H9 (cell line): ENCODE measurements around the gene KIF1A. TPM values are rescaled to one million over a fixed set of nuclear protein-coding genes. Genes with fewer than 3 reads are reported as not detected.

ENCODE experiments used
- DNase-seq: peaks from one replicate; pipeline ENCODE4 v3.0.0-alpha.2; 2017
- H2AFZ ChIP-seq: one replicate; pipeline ENCODE4 v1.6.1; 2013; ENCODE audit warnings: mild to moderate bottlenecking, low read length, control low read depth, moderate library complexity
- H2AK5ac ChIP-seq: 2 replicates; pipeline ENCODE4 v1.6.1; 2013; ENCODE audit warnings: low read length, control low read depth, mixed read lengths; ENCODE audit not compliant: insufficient read length
- H2BK120ac ChIP-seq: one replicate; pipeline ENCODE4 v1.6.1; 2013; ENCODE audit warnings: low read depth, mild to moderate bottlenecking, low read length, control low read depth, inconsistent platforms; ENCODE audit not compliant: poor library complexity, severe bottlenecking
- H2BK12ac ChIP-seq: 2 replicates; pipeline ENCODE4 v1.6.1; 2013; ENCODE audit warnings: low read length, control low read depth, mixed read lengths, low read depth; ENCODE audit not compliant: insufficient read length
- H2BK15ac ChIP-seq: 2 replicates; pipeline ENCODE4 v1.6.1; 2013; ENCODE audit warnings: low read depth, low read length, control low read depth
- H2BK20ac ChIP-seq: one replicate; pipeline ENCODE4 v1.6.1; 2013; ENCODE audit warnings: low read depth, mild to moderate bottlenecking, low read length, control low read depth, inconsistent platforms; ENCODE audit not compliant: poor library complexity, severe bottlenecking
- H2BK5ac ChIP-seq: 2 replicates; pipeline ENCODE4 v1.6.1; 2013; ENCODE audit warnings: low read length, control low read depth, mixed read lengths; ENCODE audit not compliant: insufficient read length
- H3K14ac ChIP-seq: 2 replicates; pipeline ENCODE4 v1.6.1; 2013; ENCODE audit warnings: low read length, control low read depth; ENCODE audit not compliant: insufficient read depth
- H3K18ac ChIP-seq: 2 replicates; pipeline ENCODE4 v1.6.1; 2013; ENCODE audit warnings: low read depth, mild to moderate bottlenecking, mixed read lengths, low read length, control low read depth; ENCODE audit not compliant: insufficient read length
- H3K23ac ChIP-seq: 2 replicates; pipeline ENCODE4 v1.6.1; 2013; ENCODE audit warnings: low read length, control low read depth, mixed read lengths, low read depth; ENCODE audit not compliant: insufficient read length
- H3K23me2 ChIP-seq: 2 replicates; pipeline ENCODE4 v1.6.1; 2013; ENCODE audit warnings: low read depth, mild to moderate bottlenecking, mixed read lengths, low read length, control low read depth; ENCODE audit not compliant: insufficient read length, poor library complexity, severe bottlenecking
- H3K27ac ChIP-seq: 2 replicates; pipeline ENCODE4 v1.5.1; 2013; ENCODE audit warnings: low read length, control low read depth, mixed read lengths, low read depth; ENCODE audit not compliant: insufficient read length
- H3K27me3 ChIP-seq: 2 replicates; pipeline ENCODE4 v1.6.1; 2013; ENCODE audit warnings: low read length, control low read depth, inconsistent platforms; ENCODE audit not compliant: insufficient read depth
- H3K4ac ChIP-seq: 2 replicates; pipeline ENCODE4 v1.6.1; 2013; ENCODE audit warnings: low read depth, mild to moderate bottlenecking, control low read depth, inconsistent platforms, low read length, moderate library complexity
- H3K4me1 ChIP-seq: 2 replicates; pipeline ENCODE4 v1.6.1; 2013; ENCODE audit warnings: low read length, control low read depth, inconsistent platforms; ENCODE audit not compliant: insufficient read depth
- H3K4me2 ChIP-seq: 2 replicates; pipeline ENCODE4 v1.6.1; 2013; ENCODE audit warnings: low read length, control low read depth, mixed read lengths; ENCODE audit not compliant: insufficient read length, insufficient read depth
- H3K56ac ChIP-seq: 2 replicates; pipeline ENCODE4 v1.6.1; 2013; ENCODE audit warnings: low read depth, mild to moderate bottlenecking, mixed read lengths, low read length, control low read depth; ENCODE audit not compliant: insufficient read length
- H3K79me1 ChIP-seq: 2 replicates; pipeline ENCODE4 v1.6.1; 2013; ENCODE audit warnings: low read depth, mild to moderate bottlenecking, moderate library complexity, low read length, control low read depth, inconsistent platforms; ENCODE audit not compliant: insufficient read depth, poor library complexity, severe bottlenecking
- H3K79me2 ChIP-seq: 2 replicates; pipeline ENCODE4 v1.6.1; 2013; ENCODE audit warnings: low read length, control low read depth, inconsistent platforms; ENCODE audit not compliant: insufficient read depth
- H3K9ac ChIP-seq: 2 replicates; pipeline ENCODE4 v1.6.1; 2013; ENCODE audit warnings: low read length, control low read depth, mixed read lengths; ENCODE audit not compliant: insufficient read length; ENCODE audit errors: extremely low read depth
- H3K9me3 ChIP-seq: one replicate; pipeline ENCODE4 v1.6.1; 2013; ENCODE audit warnings: low read depth, low read length, inconsistent platforms; ENCODE audit not compliant: control insufficient read depth
- H3T11ph ChIP-seq: one replicate; pipeline ENCODE4 v1.6.1; 2013; ENCODE audit warnings: mild to moderate bottlenecking, low read length, control low read depth, inconsistent platforms
- H4K20me1 ChIP-seq: one replicate; pipeline ENCODE4 v1.6.1; 2013; ENCODE audit not compliant: control insufficient read depth, insufficient read length, insufficient read depth
- H4K5ac ChIP-seq: 2 replicates; pipeline ENCODE4 v1.6.1; 2013; ENCODE audit warnings: low read depth, mild to moderate bottlenecking, mixed read lengths, low read length, control low read depth; ENCODE audit not compliant: insufficient read length
- H4K8ac ChIP-seq: replicated peaks from 2 replicates; pipeline ENCODE4 v1.6.1; 2013; ENCODE audit warnings: low read length, control low read depth, mixed read lengths, low read depth; ENCODE audit not compliant: insufficient read length
- H4K91ac ChIP-seq: 2 replicates; pipeline ENCODE4 v1.6.1; 2013; ENCODE audit warnings: low read depth, mild to moderate bottlenecking, moderate library complexity, mixed read lengths, low read length, control low read depth; ENCODE audit not compliant: insufficient read length
- H3K27ac Mint-ChIP-seq, 3 experiments: 2 replicates in 2 of 3; 3 replicates in 1 of 3; pipeline ENCODE4 v1.8.0; 2020 to 2021; ENCODE audit warnings: mixed read lengths in 3 of 3, mild to moderate bottlenecking in 1 of 3, moderate library complexity in 1 of 3
- H3K27me3 Mint-ChIP-seq: 2 replicates; pipeline ENCODE4 v1.8.0; 2021; ENCODE audit warnings: low read depth, mild to moderate bottlenecking, moderate library complexity, mixed read lengths
- H3K36me3 Mint-ChIP-seq, 3 experiments: 2 replicates in 2 of 3; 3 replicates in 1 of 3; pipeline ENCODE4 v1.8.0; 2020 to 2021; ENCODE audit warnings: low read depth in 3 of 3, mixed read lengths in 3 of 3; ENCODE audit not compliant: insufficient read depth in 1 of 3
- H3K4me1 Mint-ChIP-seq, 2 experiments: 2 replicates each; pipeline ENCODE4 v1.8.0; 2020; ENCODE audit warnings: mixed read lengths in 2 of 2
- H3K4me3 Mint-ChIP-seq, 2 experiments: 2 replicates in 1 of 2; 3 replicates in 1 of 2; pipeline ENCODE4 v1.8.0; 2020 to 2021; ENCODE audit warnings: mild to moderate bottlenecking in 2 of 2, mixed read lengths in 2 of 2, moderate library complexity in 1 of 2
- H3K9me3 Mint-ChIP-seq, 2 experiments: 2 replicates in 1 of 2; 3 replicates in 1 of 2; pipeline ENCODE4 v1.8.0; 2020; ENCODE audit warnings: mild to moderate bottlenecking in 2 of 2, mixed read lengths in 2 of 2, moderate library complexity in 1 of 2
- CTCF ChIP-seq: fragments of 200-600 bp; sonication (generic); conservative IDR thresholded peaks from 3 replicates; pipeline ENCODE4 v1.8.0; 2021; ENCODE audit warnings: antibody characterized with exemption, mild to moderate bottlenecking
- WGBS: extraction: QIAGEN DNeasy Blood & Tissue Kit; methylation state at CpG from one replicate; pipeline ENCODE4 v1.1.7; 2013; ENCODE audit warnings: missing lambda C conversion rate, low lambda C conversion rate, mixed read lengths; ENCODE audit not compliant: insufficient read length; ENCODE audit errors: extremely low coverage; 5-methylcytosine and 5-hydroxymethylcytosine counted together
- total RNA-seq: library from RNA; stranded (reverse); gene quantifications from 2 replicates; pipeline ENCODE4 v1.2.1, GENCODE V29; 2021

KIF1A gene
- total RNA-seq, 1 experiment from 2014 or later, result 204 TPM

GRCh38 chr2:240733803-240734495, 86.1 kb downstream of the KIF1A start:
- Histone ChIP-seq H3K23ac (no peak overlapping the region), H2BK5ac (no peak overlapping the region), H3K4me2 (no peak overlapping the region), H3K56ac (no peak overlapping the region), H3K18ac (no peak overlapping the region), H3K9me3 (no peaks in the 10 kb centered on the region), H2AFZ (no peak overlapping the region), H3K9ac (no peak overlapping the region), H3K27ac (no peak overlapping the region), H3T11ph (no peak overlapping the region), H2AK5ac (no peak overlapping the region), H3K4ac (no peak overlapping the region), H3K23me2 (no peaks in the 10 kb centered on the region), H3K14ac (no peak overlapping the region), H4K20me1 (no peaks in the 10 kb centered on the region), H3K27me3 (no peaks in the 10 kb centered on the region), H4K91ac (no peak overlapping the region), H4K5ac (no peak overlapping the region), H4K8ac (no peak overlapping the region), H2BK12ac (no peak overlapping the region), H3K4me1 (no peaks in the 10 kb centered on the region), H2BK15ac (no peak overlapping the region), H2BK120ac (no peak overlapping the region), H3K79me2 (no peaks in the 10 kb centered on the region), H3K79me1 (no peaks in the 10 kb centered on the region), H2BK20ac (no peak overlapping the region)
- TF ChIP-seq CTCF, result peak; percentile 39; the same call in 2 of the 3 replicates
- Mint-ChIP-seq H3K4me3 (no peak overlapping the region), H3K27ac (peak overlapping the region in 1 of 3 experiments; percentile 19; a peak in 2 of 7 replicates), H3K27me3 (no peaks in the 10 kb centered on the region), H3K4me1 (no peaks in the 10 kb centered on the region), H3K36me3 (peaks cover 25 to 52% (median 48%) of the 10 kb centered on the region in 3 experiments), H3K9me3 (no peaks in the 10 kb centered on the region)
- no CpG with 5 or more reads among the region's 24 CpGs for WGBS
- DNase-seq, result no peak
